Testis (tissue), 3 donors: ENCODE measurements around the gene PIGM. TPM values are rescaled to one million over a fixed set of nuclear protein-coding genes. Genes with fewer than 3 reads are reported as not detected.
A peak's percentile ranks its signal among the peaks of the same experiment; 100 is the strongest.

ENCODE experiments used
- DNase-seq: peaks from one replicate; pipeline ENCODE4 v3.0.0-alpha.2; 2019
- H3K27ac ChIP-seq, 2 donors: fragments of 200-600 bp; sonication (generic); one replicate each; pipeline ENCODE4 v1.5.1; 2019
- H3K27me3 ChIP-seq: fragments of 200-600 bp; sonication (generic); one replicate; pipeline ENCODE4 v1.5.1; 2019
- H3K36me3 ChIP-seq: fragments of 200-600 bp; sonication (generic); one replicate; pipeline ENCODE4 v1.5.1; 2017; ENCODE audit warnings: low read depth; ENCODE audit errors: missing control alignments
- H3K4me1 ChIP-seq: fragments of 200-600 bp; sonication (generic); one replicate; pipeline ENCODE4 v1.5.1; 2019
- H3K4me3 ChIP-seq, 2 donors: fragments of 200-600 bp; sonication (generic); one replicate each; pipeline ENCODE4 v1.5.1; 2017 to 2019
- H3K9me3 ChIP-seq: fragments of 200-600 bp; sonication (generic); one replicate; pipeline ENCODE4 v1.5.1; 2017
- CTCF ChIP-seq, 3 experiments: fragments of 450-650 bp in 2 of 3; fragments of 200-600 bp in 1 of 3; sonication (generic) in 1 of 3; IDR thresholded peaks; one replicate each; pipeline ENCODE4 v1.5.1; 2016 to 2019; ENCODE audit warnings: antibody characterized with exemption in 3 of 3, mild to moderate bottlenecking in 2 of 3, moderate library complexity in 1 of 3
- POLR2A ChIP-seq: fragments of 450-650 bp; IDR thresholded peaks from one replicate; pipeline ENCODE4 v1.6.1; 2017; ENCODE audit warnings: antibody characterized with exemption, mild to moderate bottlenecking, moderate library complexity
- WGBS, 2 donors: methylation state at CpG; one replicate each; pipeline ENCODE4 v1.1.5; 2018; 5-methylcytosine and 5-hydroxymethylcytosine counted together
- intact Hi-C: fragments of 100-400 bp; cut with DNase I; formaldehyde crosslinking; loops from one replicate; pipeline ENCODE4 v1.15.1; 2023; ENCODE audit warnings: low total_unique reads
- polyA plus RNA-seq: library from polyadenylated mRNA; stranded (reverse); fragments of 350-450 nt; fragmentation: Illumina TruSeq; extraction: RNeasy Lipid Tissue Mini Kit (QIAGEN cat#74804); gene quantifications from one replicate; pipeline ENCODE4 v1.2.3, GENCODE V29; 2014; ENCODE audit warnings: low read depth, low replicate concordance; ENCODE audit not compliant: insufficient read depth
- total RNA-seq, 2 donors: library from RNA; depleted of rRNA; stranded (reverse); fragments of >200 nt; gene quantifications; one replicate each; pipeline ENCODE4 v1.2.3, GENCODE V29; 2016

PIGM gene
- total and polyA plus RNA-seq, 3 donors from 2014 or later: 5.1 to 9.1 (median 6.5) TPM

DNA sequence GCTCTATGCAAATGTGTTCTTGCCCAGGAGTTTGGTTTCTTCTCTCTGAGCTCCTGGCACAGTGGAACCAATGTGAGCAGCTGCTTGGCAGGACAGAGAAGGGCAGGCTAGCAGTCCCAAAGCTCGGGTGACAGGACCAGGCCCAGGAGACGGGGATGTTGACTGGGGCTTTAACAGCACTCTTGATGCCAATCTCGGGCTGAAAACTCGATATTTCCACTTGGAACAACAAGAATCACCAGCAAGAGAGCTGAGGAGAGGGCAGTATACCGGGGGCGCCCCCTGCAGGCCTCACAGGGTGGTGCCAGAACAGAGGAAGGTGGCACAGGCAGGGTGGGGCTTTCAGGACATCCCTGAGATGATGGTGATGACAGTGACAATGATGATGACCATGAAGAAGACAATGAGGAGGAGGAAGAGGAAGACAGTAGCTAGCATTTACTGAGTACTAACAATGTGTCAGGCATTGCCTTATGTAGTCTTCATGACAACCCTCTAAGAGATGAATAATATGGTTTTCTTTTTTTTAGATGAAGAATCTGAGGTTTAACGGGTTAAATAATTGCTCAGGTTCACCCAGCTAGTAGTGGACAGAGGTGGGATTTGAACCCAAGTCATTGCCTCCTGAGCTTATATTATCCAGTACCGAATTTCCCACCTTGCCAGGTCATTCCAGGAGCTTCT lies 46.9 kb upstream of the PIGM start:
- TF ChIP-seq CTCF (IDR thresholded peaks at IDR 0.05): peak; percentile 32 to 69 (median 36)
- TF ChIP-seq POLR2A: no peak
- intact Hi-C loops: no loop called here
- WGBS, 2 donors: 40 to 48% methylated on average over 8 of the region's 8 CpGs
- Histone ChIP-seq H3K4me3 (no peak overlapping the region), H3K4me1 (no peaks in the 10 kb centered on the region), H3K9me3 (no peaks in the 10 kb centered on the region), H3K36me3 (no peaks in the 10 kb centered on the region), H3K27me3 (no peaks in the 10 kb centered on the region), H3K27ac (no peak overlapping the region)
- peak; percentile 58 for DNase-seq

- Histone ChIP-seq H3K27me3 (no peaks in the 10 kb centered on the region), H3K4me1 (no peaks in the 10 kb centered on the region), H3K27ac (no peak overlapping the region), H3K36me3 (no peaks in the 10 kb centered on the region), H3K9me3 (no peaks in the 10 kb centered on the region), H3K4me3 (no peak overlapping the region)
- intact Hi-C loops: no loop called here
- DNase-seq: no peak
- TF ChIP-seq CTCF (IDR thresholded peaks at IDR 0.05) (no peak), POLR2A (no peak)
Observed at GRCh38 chr1:160077486-160077885, 45.7 kb upstream of the PIGM start.

- no peak for DNase-seq
- H3K9me3 ChIP-seq: no peaks in the 10 kb centered on the region
- TF ChIP-seq POLR2A (no peak), CTCF (IDR thresholded peaks at IDR 0.05) (no peak)
- no peaks in the 10 kb centered on the region for H3K4me1 ChIP-seq
- no peaks in the 10 kb centered on the region for H3K36me3 ChIP-seq
- no peaks in the 10 kb centered on the region for H3K27me3 ChIP-seq
- intact Hi-C loops: no loop called here
- H3K27ac ChIP-seq: no peak overlapping the region
- H3K4me3 ChIP-seq: no peak overlapping the region
- 83 to 91% methylated on average over 3 of the region's 3 CpGs for WGBS, 2 donors
Observed at GRCh38 chr1:160076295-160076694, 44.5 kb upstream of the PIGM start.

DNA sequence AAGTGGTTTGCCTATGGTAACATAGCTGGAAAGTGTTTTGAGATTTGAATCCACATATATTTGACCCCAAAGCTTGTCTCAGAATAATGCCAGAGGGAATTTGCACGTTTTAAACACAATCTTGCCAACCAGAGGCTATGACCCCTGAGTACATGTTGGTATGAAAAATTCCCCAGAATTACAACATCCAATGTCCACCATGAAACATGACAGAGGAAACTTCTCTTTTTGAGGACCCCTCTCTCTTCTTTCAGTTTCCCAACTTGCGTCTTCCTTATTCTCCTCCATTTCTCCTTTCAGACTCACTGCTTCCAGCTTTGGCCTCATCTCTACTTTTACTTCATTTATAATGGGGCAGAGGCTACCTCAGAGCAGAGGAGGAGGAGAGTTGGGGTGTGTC lies 44.0 kb upstream of the PIGM start:
- TF ChIP-seq CTCF (IDR thresholded peaks at IDR 0.05) (no peak), POLR2A (no peak)

DNA sequence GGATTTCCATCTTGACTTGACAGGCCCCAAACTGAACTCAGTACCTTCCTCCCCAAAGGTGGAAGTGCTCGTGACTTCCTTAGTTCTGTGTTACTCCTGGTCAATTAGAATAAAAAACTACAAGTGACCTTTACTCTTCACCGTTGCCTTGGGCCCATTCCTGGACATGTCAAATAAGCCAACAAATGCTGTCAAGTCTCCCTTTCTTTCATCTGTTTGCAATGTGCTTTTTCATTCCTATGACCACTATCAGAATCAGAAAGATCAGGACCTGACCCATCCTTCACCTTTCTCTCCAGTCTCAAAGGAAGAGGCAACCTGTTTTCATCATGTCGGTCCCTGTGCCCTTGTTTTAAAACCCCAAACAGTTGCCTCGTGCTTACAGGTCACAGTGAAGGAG lies 43.1 kb upstream of the PIGM start:
- 75 to 80% methylated on average over 4 of the region's 4 CpGs for WGBS, 2 donors
- Histone ChIP-seq H3K4me3 (no peak overlapping the region), H3K36me3 (no peaks in the 10 kb centered on the region), H3K27me3 (no peaks in the 10 kb centered on the region), H3K4me1 (peaks cover 4% of the 10 kb centered on the region), H3K9me3 (no peaks in the 10 kb centered on the region), H3K27ac (no peak overlapping the region)
- no peak for DNase-seq
- no peak for TF ChIP-seq CTCF (IDR thresholded peaks at IDR 0.05)
- no peak for TF ChIP-seq POLR2A
- intact Hi-C loops: no loop called here

More for the DNA sequence above, 44.0 kb upstream of the PIGM start:
- H3K4me3 ChIP-seq: no peak overlapping the region
- no peak for DNase-seq
- no peaks in the 10 kb centered on the region for H3K36me3 ChIP-seq
- no peaks in the 10 kb centered on the region for H3K27me3 ChIP-seq
- H3K9me3 ChIP-seq: no peaks in the 10 kb centered on the region
- 57 to 69% methylated on average over 2 of the region's 2 CpGs for WGBS, 2 donors
- H3K27ac ChIP-seq: no peak overlapping the region
- intact Hi-C loops: no loop called here
- no peaks in the 10 kb centered on the region for H3K4me1 ChIP-seq
